HG03378 (cell line): ENCODE results near the gene B4GALT6.

Experiments
- ATAC-seq: cut with Tn5 transposase; IDR thresholded peaks from one replicate; pipeline ENCODE4 v1.9.1; 2021; ENCODE audit warnings: mild to moderate bottlenecking, moderate library complexity; ENCODE audit not compliant: unreplicated experiment

B4GALT6 gene

GRCh38 chr18:31661965-31662364, 22.4 kb downstream of the B4GALT6 start:
- ATAC-seq, result no peak

GRCh38 chr18:31660763-31661162, 23.6 kb downstream of the B4GALT6 start:
- no peak for ATAC-seq

- no peak for ATAC-seq
Observed at GRCh38 chr18:31659576-31660177, 24.7 kb downstream of the B4GALT6 start.

- peak; percentile 71 for ATAC-seq
Observed at GRCh38 chr18:31658670-31659575, 25.5 kb downstream of the B4GALT6 start.

GRCh38 chr18:31657823-31658669, 26.3 kb downstream of the B4GALT6 start:
- ATAC-seq, result peak; percentile 86

- ATAC-seq, result no peak
Observed at GRCh38 chr18:31656754-31657153, 27.6 kb downstream of the B4GALT6 start.

- ATAC-seq, result no peak
Observed at GRCh38 chr18:31655354-31655753, 29.0 kb downstream of the B4GALT6 start.

- ATAC-seq, result no peak
Observed at GRCh38 chr18:31652877-31653276, 31.5 kb downstream of the B4GALT6 start.

- ATAC-seq, result no peak
Observed at GRCh38 chr18:31652357-31652756, 32.0 kb downstream of the B4GALT6 start.

- ATAC-seq, result no peak
Observed at GRCh38 chr18:31651369-31651768, 33.0 kb downstream of the B4GALT6 start.

GRCh38 chr18:31649978-31650719, 34.2 kb downstream of the B4GALT6 start:
- peak; percentile 47 for ATAC-seq

GRCh38 chr18:31649449-31649848, 34.9 kb downstream of the B4GALT6 start:
- no peak for ATAC-seq

GRCh38 chr18:31648966-31649429, 35.4 kb downstream of the B4GALT6 start:
- peak; percentile 89 for ATAC-seq

- ATAC-seq, result no peak
Observed at GRCh38 chr18:31648458-31648857, 35.9 kb downstream of the B4GALT6 start.

- no peak for ATAC-seq
Observed at GRCh38 chr18:31647127-31647753, 37.1 kb downstream of the B4GALT6 start.

- ATAC-seq, result no peak
Observed at GRCh38 chr18:31646332-31647126, 37.9 kb downstream of the B4GALT6 start.

GRCh38 chr18:31645411-31645810, 39.0 kb downstream of the B4GALT6 start:
- no peak for ATAC-seq

- ATAC-seq, result no peak
Observed at GRCh38 chr18:31643003-31643402, 41.4 kb downstream of the B4GALT6 start.

GRCh38 chr18:31637445-31637844, 46.9 kb downstream of the B4GALT6 start:
- ATAC-seq, result no peak
